PC-3 (cell line): ENCODE results near the gene VARS2. TPM values are rescaled to one million over a fixed set of nuclear protein-coding genes. Genes with fewer than 3 reads are reported as not detected.

Source experiments
- ATAC-seq: fragments of 200-7000 bp; cut with Tn5 transposase; 2 replicates; pipeline ENCODE4 v1.9.1; 2020; ENCODE audit warnings: mild to moderate bottlenecking, moderate library complexity
- BruUV-seq: library from RNA; stranded (reverse); fragments of 400-500 nt; replicated peaks from 2 replicates; lab custom pipeline; 2021; lab: Mats Ljungman, UMichigan
- CTCF ChIA-PET: fragments of 300-600 bp; sonication (Branson Sonifier 250); formaldehyde crosslinking; loops from one replicate; lab custom pipeline; 2022; ENCODE audit warnings: antibody characterized with exemption; lab: Charles Lee
- POLR2A ChIA-PET: fragments of 300-600 bp; sonication (Branson Sonifier 250); formaldehyde crosslinking; loops from one replicate; lab custom pipeline; 2022; ENCODE audit warnings: antibody characterized with exemption; ENCODE audit not compliant: unreplicated experiment; lab: Charles Lee
- DNase-seq: peaks from one replicate; pipeline ENCODE4 v3.0.0-alpha.2; 2015
- H2AFZ ChIP-seq: fragments of 300-600 bp; sonication (generic); 2 replicates; pipeline ENCODE4 v1.6.0; 2016; ENCODE audit warnings: antibody characterized with exemption, low read length
- H3F3A ChIP-seq: fragments of 300-600 bp; sonication (generic); one replicate; pipeline ENCODE4 v1.6.0; 2017; ENCODE audit warnings: antibody characterized with exemption, low read length, control low read depth, mild to moderate bottlenecking; ENCODE audit not compliant: unreplicated experiment
- H3K27ac ChIP-seq: fragments of 300-600 bp; sonication (generic); 2 replicates; pipeline ENCODE4 v1.5.1; 2016; ENCODE audit warnings: mild to moderate bottlenecking, low read length
- H3K27me3 ChIP-seq: fragments of 300-600 bp; sonication (generic); 2 replicates; pipeline ENCODE4 v1.6.1; 2016; ENCODE audit warnings: low read length, mixed read lengths
- H3K36me3 ChIP-seq: fragments of 300-600 bp; sonication (generic); 2 replicates; pipeline ENCODE4 v1.6.1; 2016; ENCODE audit warnings: low read depth, mixed run types, low read length, mixed read lengths
- H3K4me1 ChIP-seq: fragments of 300-600 bp; sonication (generic); 2 replicates; pipeline ENCODE4 v1.5.1; 2016; ENCODE audit warnings: low read length; ENCODE audit not compliant: insufficient read depth
- H3K4me2 ChIP-seq: fragments of 300-600 bp; sonication (generic); 2 replicates; pipeline ENCODE4 v1.6.0; 2016; ENCODE audit warnings: low read length
- H3K4me3 ChIP-seq: fragments of 300-600 bp; sonication (generic); 2 replicates; pipeline ENCODE4 v1.5.1; 2016; ENCODE audit warnings: mild to moderate bottlenecking, low read length, mixed read lengths
- H3K79me2 ChIP-seq: fragments of 300-600 bp; sonication (generic); 2 replicates; pipeline ENCODE4 v1.6.1; 2017; ENCODE audit warnings: low read length, mixed read lengths
- H3K9ac ChIP-seq: fragments of 300-600 bp; sonication (generic); 2 replicates; pipeline ENCODE4 v1.6.0; 2016; ENCODE audit warnings: mild to moderate bottlenecking, low read length
- H3K9me2 ChIP-seq: fragments of 300-600 bp; sonication (generic); replicated peaks from 2 replicates; pipeline ENCODE4 v1.6.1; 2016; ENCODE audit warnings: mixed run types, low read length, mixed read lengths
- H3K9me3 ChIP-seq: fragments of 300-600 bp; sonication (generic); 2 replicates; pipeline ENCODE4 v1.6.1; 2016; ENCODE audit warnings: low read length, mixed read lengths
- H4K20me1 ChIP-seq: fragments of 300-600 bp; sonication (generic); 2 replicates; pipeline ENCODE4 v1.6.1; 2016; ENCODE audit warnings: low read length, mixed read lengths
- EZH2 ChIP-seq: fragments of 300-600 bp; sonication (generic); IDR thresholded peaks from one replicate; pipeline ENCODE4 v1.6.1; 2017; ENCODE audit warnings: antibody characterized with exemption, mild to moderate bottlenecking, low read length; ENCODE audit not compliant: unreplicated experiment
- EZH2phosphoT487 ChIP-seq: fragments of 300-600 bp; sonication (generic); IDR thresholded peaks from 2 replicates; pipeline ENCODE4 v1.6.1; 2018; ENCODE audit warnings: mild to moderate bottlenecking, antibody characterized with exemption, low read length, borderline replicate concordance
- intact Hi-C: fragments of 100-400 bp; cut with micrococcal nuclease; formaldehyde crosslinking; loops from 2 replicates; pipeline ENCODE4 v1.9.0; 2023
- total RNA-seq: library from RNA; depleted of rRNA; stranded (reverse); fragments of >200 nt; gene quantifications from 2 replicates; pipeline ENCODE4 v1.2.3, GENCODE V29; 2014
- TF ChIP-seq, protein P1 (sequence below): fragments of 300-600 bp; sonication (generic); conservative IDR thresholded peaks from 2 replicates; pipeline ENCODE4 v1.5.1; 2017; ENCODE audit warnings: antibody characterized with exemption, low read depth, mild to moderate bottlenecking, low read length

VARS2 gene
- total RNA-seq, 1 experiment from 2014 or later: 66.5 TPM

DNA sequence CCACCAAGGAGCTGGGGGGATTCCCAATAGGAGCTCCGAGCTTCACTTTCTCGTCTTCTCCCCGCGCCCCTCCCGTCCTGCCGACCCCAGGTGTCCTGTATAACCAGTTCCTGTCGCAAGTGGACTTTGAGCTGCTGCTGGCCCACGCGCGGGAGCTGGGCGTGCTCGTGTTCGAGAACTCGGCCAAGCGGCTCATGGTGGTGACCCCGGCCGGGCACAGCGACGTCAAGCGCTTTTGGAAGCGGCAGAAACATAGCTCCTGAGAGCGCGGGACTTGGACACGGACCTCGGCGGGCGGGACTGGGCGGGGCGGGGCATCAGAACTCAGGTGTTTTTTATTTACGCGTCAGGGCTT lies 340 bp upstream of the VARS2 start:
- CTCF ChIA-PET: interaction anchor here (0.6 to 3.6 kb wide), 15 partner anchors 28 to 447 kb away, joined by 3 to 48 read pairs (median 5); partner anchors contain the start of gene PSORS1C1

DNA sequence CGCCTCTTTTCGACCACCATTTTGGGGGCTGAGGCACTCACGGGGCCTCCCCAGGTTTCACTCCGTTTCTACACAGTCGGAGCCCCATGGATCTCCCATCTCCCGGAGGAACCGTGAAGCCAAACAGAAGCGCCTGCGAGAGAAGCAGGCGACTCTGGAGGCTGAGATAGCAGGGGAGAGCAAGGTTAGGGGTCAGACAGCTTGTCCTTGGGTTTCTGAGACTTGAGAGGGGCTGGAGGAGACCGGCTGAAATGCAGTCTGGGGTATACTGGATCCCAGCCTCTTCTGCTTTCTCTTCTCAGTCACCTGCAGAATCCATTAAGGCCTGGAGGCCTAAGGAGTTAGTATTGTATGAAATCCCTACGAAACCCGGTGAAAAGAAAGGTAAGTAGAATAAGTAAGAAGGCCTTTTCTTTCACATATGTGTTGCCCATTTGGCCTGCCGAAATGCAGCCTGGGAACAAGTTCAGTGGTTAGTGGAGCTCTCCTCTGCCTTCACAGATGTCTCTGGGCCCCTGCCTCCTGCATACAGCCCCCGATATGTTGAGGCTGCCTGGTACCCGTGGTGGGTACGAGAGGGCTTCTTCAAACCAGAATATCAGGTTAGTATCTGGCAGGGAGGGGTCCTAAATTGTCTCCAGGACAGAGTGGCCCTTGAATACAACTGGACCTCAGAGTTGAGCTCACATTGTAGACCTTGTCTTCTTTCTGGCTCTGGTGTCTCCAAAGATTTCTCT lies 984 bp downstream of the VARS2 start:
- Histone ChIP-seq H3K36me3 (peaks cover 12% of the 10 kb centered on the region; the same call in 1 of the 2 replicates), H4K20me1 (no peaks in the 10 kb centered on the region), H3F3A (no peaks in the 10 kb centered on the region), H3K9ac (peak overlapping the region; percentile 87), H3K4me3 (peak overlapping the region; percentile 67), H3K27me3 (no peaks in the 10 kb centered on the region), H3K79me2 (peaks cover 6% of the 10 kb centered on the region; the same call in 1 of the 2 replicates), H3K9me2 (no peaks in the 10 kb centered on the region), H3K4me2 (peak overlapping the region; percentile 89), H2AFZ (peak overlapping the region; percentile 78; the same call in 1 of the 2 replicates), H3K27ac (peak overlapping the region; percentile 48), H3K4me1 (peaks cover 26% of the 10 kb centered on the region), H3K9me3 (no peaks in the 10 kb centered on the region)
- BruUV-seq: no TSS peak
- ChIA-PET POLR2A (no interaction called here), CTCF (interaction anchor here (0.8 to 3.6 kb wide), 8 partner anchors 10 to 172 kb away, joined by 3 to 48 read pairs (median 6); no protein-coding TSS in a partner anchor)
- TF ChIP-seq, protein P1, sequence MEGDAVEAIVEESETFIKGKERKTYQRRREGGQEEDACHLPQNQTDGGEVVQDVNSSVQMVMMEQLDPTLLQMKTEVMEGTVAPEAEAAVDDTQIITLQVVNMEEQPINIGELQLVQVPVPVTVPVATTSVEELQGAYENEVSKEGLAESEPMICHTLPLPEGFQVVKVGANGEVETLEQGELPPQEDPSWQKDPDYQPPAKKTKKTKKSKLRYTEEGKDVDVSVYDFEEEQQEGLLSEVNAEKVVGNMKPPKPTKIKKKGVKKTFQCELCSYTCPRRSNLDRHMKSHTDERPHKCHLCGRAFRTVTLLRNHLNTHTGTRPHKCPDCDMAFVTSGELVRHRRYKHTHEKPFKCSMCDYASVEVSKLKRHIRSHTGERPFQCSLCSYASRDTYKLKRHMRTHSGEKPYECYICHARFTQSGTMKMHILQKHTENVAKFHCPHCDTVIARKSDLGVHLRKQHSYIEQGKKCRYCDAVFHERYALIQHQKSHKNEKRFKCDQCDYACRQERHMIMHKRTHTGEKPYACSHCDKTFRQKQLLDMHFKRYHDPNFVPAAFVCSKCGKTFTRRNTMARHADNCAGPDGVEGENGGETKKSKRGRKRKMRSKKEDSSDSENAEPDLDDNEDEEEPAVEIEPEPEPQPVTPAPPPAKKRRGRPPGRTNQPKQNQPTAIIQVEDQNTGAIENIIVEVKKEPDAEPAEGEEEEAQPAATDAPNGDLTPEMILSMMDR: no peak
- no peak for TF ChIP-seq EZH2
- ATAC-seq: peak; percentile 6
- intact Hi-C loops: loop anchor here (1.0 kb wide), 4 partner anchors 30 to 172 kb away; no protein-coding TSS in a partner anchor
- DNase-seq: no peak

More for the DNA sequence above, 340 bp upstream of the VARS2 start:
- Histone ChIP-seq H3K9me2 (no peaks in the 10 kb centered on the region), H3K36me3 (peaks cover 11% of the 10 kb centered on the region; the same call in 1 of the 2 replicates), H3F3A (no peaks in the 10 kb centered on the region), H3K4me3 (peak overlapping the region; percentile 67), H3K4me2 (peak overlapping the region; percentile 89), H4K20me1 (no peaks in the 10 kb centered on the region), H3K4me1 (peaks cover 34% of the 10 kb centered on the region), H3K9me3 (no peaks in the 10 kb centered on the region), H3K27me3 (no peaks in the 10 kb centered on the region), H3K79me2 (peaks cover 17% of the 10 kb centered on the region), H3K9ac (peak overlapping the region; percentile 87), H3K27ac (peak overlapping the region; percentile 51), H2AFZ (peak overlapping the region; percentile 73; the same call in 1 of the 2 replicates)
- DNase-seq (no peak), ATAC-seq (no peak)
- no peak for TF ChIP-seq EZH2phosphoT487
- TF ChIP-seq EZH2: no peak
- TF ChIP-seq, protein P1: no peak
- intact Hi-C loops: loop anchor here (1.0 kb wide), 2 partner anchors 28 to 85 kb away; no protein-coding TSS in a partner anchor
- BruUV-seq: TSS peak; percentile 85
- POLR2A ChIA-PET: interaction anchor here (0.6 kb wide), 1 partner anchor 171 kb away, joined by 6 read pairs; no protein-coding TSS in a partner anchor
